GM23338 (cell line): Measurements from ENCODE around the gene MEOX1. TPM values are rescaled to one million over a fixed set of nuclear protein-coding genes. Genes with fewer than 3 reads are reported as not detected.

Experiments used
- ATAC-seq: fragments of 200-7000 bp; cut with Tn5 transposase; 3 replicates; pipeline ENCODE4 v1.9.1; 2020
- DNase-seq: peaks from one replicate; pipeline ENCODE4 v3.0.0-alpha.2; 2015; ENCODE audit warnings: low spot score
- H2AFZ ChIP-seq: fragments of 200-600 bp; sonication (generic); 2 replicates; pipeline ENCODE4 v1.8.0; 2016; ENCODE audit warnings: antibody characterized with exemption, mild to moderate bottlenecking, moderate library complexity
- H3F3A ChIP-seq: fragments of 200-600 bp; sonication (generic); replicated peaks from 2 replicates; pipeline ENCODE4 v1.8.0; 2017; ENCODE audit warnings: antibody characterized with exemption, mixed run types, low read depth
- H3K27ac ChIP-seq: fragments of 200-600 bp; sonication (generic); 2 replicates; pipeline ENCODE4 v1.6.1; 2016; ENCODE audit warnings: low read depth
- H3K27me3 ChIP-seq: fragments of 200-600 bp; sonication (generic); 2 replicates; pipeline ENCODE4 v1.8.0; 2016; ENCODE audit warnings: mild to moderate bottlenecking, mixed run types, moderate library complexity; ENCODE audit not compliant: insufficient read depth
- H3K36me3 ChIP-seq: fragments of 200-600 bp; sonication (generic); 2 replicates; pipeline ENCODE4 v1.8.0; 2016; ENCODE audit warnings: mild to moderate bottlenecking; ENCODE audit not compliant: insufficient read depth
- H3K4me1 ChIP-seq: fragments of 200-600 bp; sonication (generic); 2 replicates; pipeline ENCODE4 v1.8.0; 2016; ENCODE audit warnings: mild to moderate bottlenecking, moderate library complexity; ENCODE audit not compliant: insufficient read depth
- H3K4me2 ChIP-seq: fragments of 200-600 bp; sonication (generic); 2 replicates; pipeline ENCODE4 v1.7.1; 2017; ENCODE audit warnings: mixed run types
- H3K4me3 ChIP-seq: fragments of 200-600 bp; sonication (generic); 2 replicates; pipeline ENCODE4 v1.6.1; 2016; ENCODE audit warnings: mixed run types
- H3K79me2 ChIP-seq: fragments of 200-600 bp; sonication (generic); replicated peaks from 2 replicates; pipeline ENCODE4 v1.8.0; 2017; ENCODE audit warnings: mild to moderate bottlenecking; ENCODE audit not compliant: insufficient read depth
- H3K9me2 ChIP-seq: fragments of 200-600 bp; sonication (generic); 2 replicates; pipeline ENCODE4 v1.8.0; 2017; ENCODE audit not compliant: insufficient read depth
- H4K20me1 ChIP-seq: fragments of 200-600 bp; sonication (generic); replicated peaks from 2 replicates; pipeline ENCODE4 v1.8.0; 2017; ENCODE audit warnings: mild to moderate bottlenecking; ENCODE audit not compliant: insufficient read depth
- H3K27ac Mint-ChIP-seq: 2 replicates; pipeline ENCODE4 v1.8.0; 2020; ENCODE audit warnings: inconsistent platforms, mild to moderate bottlenecking, moderate library complexity, mixed read lengths
- H3K27me3 Mint-ChIP-seq: 3 replicates; pipeline ENCODE4 v1.8.0; 2022; ENCODE audit warnings: low read depth, mild to moderate bottlenecking, moderate library complexity, mixed read lengths, inconsistent platforms; ENCODE audit not compliant: insufficient read depth, poor library complexity
- H3K36me3 Mint-ChIP-seq: 3 replicates; pipeline ENCODE4 v1.8.0; 2021; ENCODE audit warnings: low read depth, mild to moderate bottlenecking, inconsistent platforms, moderate library complexity, mixed read lengths
- H3K4me1 Mint-ChIP-seq: 3 replicates; pipeline ENCODE4 v1.8.0; 2020; ENCODE audit warnings: mild to moderate bottlenecking, inconsistent platforms, mixed read lengths
- H3K4me3 Mint-ChIP-seq: 3 replicates; pipeline ENCODE4 v1.8.0; 2021; ENCODE audit warnings: moderate library complexity, mild to moderate bottlenecking, inconsistent platforms, mixed read lengths
- H3K9me3 Mint-ChIP-seq: 3 replicates; pipeline ENCODE4 v1.8.0; 2020; ENCODE audit warnings: moderate library complexity, mild to moderate bottlenecking, inconsistent platforms, mixed read lengths
- CREB1 ChIP-seq: fragments of 250-450 bp; sonication (Bioruptor Pico); IDR thresholded peaks from 2 replicates; pipeline ENCODE4 v1.5.0; 2020; ENCODE audit warnings: low read depth, mild to moderate bottlenecking, moderate library complexity
- ETS1 ChIP-seq: IDR thresholded peaks from 2 replicates; pipeline ENCODE4 v1.6.1; 2016; ENCODE audit warnings: antibody characterized with exemption
- EZH2 ChIP-seq: fragments of 200-600 bp; sonication (generic); IDR thresholded peaks from one replicate; pipeline ENCODE4 v1.8.0; 2017; ENCODE audit warnings: antibody characterized with exemption, mild to moderate bottlenecking, low read depth; ENCODE audit not compliant: unreplicated experiment
- POLR2AphosphoS5 ChIP-seq: IDR thresholded peaks from 2 replicates; pipeline ENCODE4 v1.6.1; 2016; ENCODE audit warnings: antibody characterized with exemption, low read depth
- REST ChIP-seq: IDR thresholded peaks from one replicate; pipeline ENCODE4 v1.6.1; 2018; ENCODE audit warnings: antibody characterized with exemption; ENCODE audit not compliant: unreplicated experiment
- ZNF114 ChIP-seq: fragments of 250-450 bp; sonication (Bioruptor Pico); IDR thresholded peaks from 2 replicates; pipeline ENCODE4 v1.5.0; 2020; ENCODE audit warnings: mild to moderate bottlenecking, moderate library complexity
- ZNF331 ChIP-seq: fragments of 250-450 bp; sonication (Bioruptor Pico); IDR thresholded peaks from 2 replicates; pipeline ENCODE4 v1.5.0; 2020; ENCODE audit warnings: low read depth, mild to moderate bottlenecking, moderate library complexity
- ZNF462 ChIP-seq: fragments of 250-450 bp; sonication (Bioruptor Pico); IDR thresholded peaks from 2 replicates; pipeline ENCODE4 v1.5.0; 2020; ENCODE audit warnings: mild to moderate bottlenecking, moderate library complexity
- polyA plus RNA-seq: library from polyadenylated mRNA; unstranded; fragments of >200 nt; fragmentation: Nextera tagmentation; extraction: Ambion mirVana; gene quantifications from 2 replicates; pipeline ENCODE4 v1.2.1, GENCODE V29; 2016
- total RNA-seq: library from RNA; depleted of rRNA; stranded (reverse); fragments of >200 nt; shearing (Covaris generic); gene quantifications from 2 replicates; pipeline ENCODE4 v1.2.3, GENCODE V29; 2014
- TF ChIP-seq, protein P1 (sequence below), 2 experiments: fragments of 200-600 bp in 1 of 2; sonication (generic) in 1 of 2; conservative IDR thresholded peaks; 2 replicates each; pipeline versions ENCODE4 v1.5.1 to v1.6.1; 2016 to 2017; ENCODE audit warnings: antibody characterized with exemption in 2 of 2, low read depth in 2 of 2, mild to moderate bottlenecking in 2 of 2, moderate library complexity in 1 of 2

The MEOX1 gene
- total and polyA plus RNA-seq, 2 experiments from 2014 or later: not detected

GRCh38 chr17:43616852-43617251 is 44.9 kb downstream of the MEOX1 start:
- Histone ChIP-seq H3K4me3 (no peak overlapping the region), H3K27me3 (no peaks in the 10 kb centered on the region), H2AFZ (no peak overlapping the region; the same call in 1 of the 2 replicates), H3K9me2 (no peaks in the 10 kb centered on the region), H3K27ac (no peak overlapping the region), H3K79me2 (no peaks in the 10 kb centered on the region), H3K4me2 (no peak overlapping the region), H3K4me1 (peaks cover 6% of the 10 kb centered on the region), H3K36me3 (no peaks in the 10 kb centered on the region), H4K20me1 (no peaks in the 10 kb centered on the region), H3F3A (no peaks in the 10 kb centered on the region)
- Mint-ChIP-seq H3K27ac (no peak overlapping the region), H3K36me3 (no peaks in the 10 kb centered on the region; the same call in 2 of the 3 replicates), H3K4me1 (no peaks in the 10 kb centered on the region), H3K27me3 (peaks cover 10% of the 10 kb centered on the region), H3K4me3 (no peak overlapping the region), H3K9me3 (0 out of 3 replicates have a peak, but pooled peaks cover 2% of the 10 kb centered on the region)
- TF ChIP-seq ETS1 (no peak), CREB1 (CRISPR knock-in tag) (no peak), POLR2AphosphoS5 (no peak), EZH2 (no peak), REST (no peak), ZNF114 (CRISPR knock-in tag) (no peak)
- TF ChIP-seq, protein P1, sequence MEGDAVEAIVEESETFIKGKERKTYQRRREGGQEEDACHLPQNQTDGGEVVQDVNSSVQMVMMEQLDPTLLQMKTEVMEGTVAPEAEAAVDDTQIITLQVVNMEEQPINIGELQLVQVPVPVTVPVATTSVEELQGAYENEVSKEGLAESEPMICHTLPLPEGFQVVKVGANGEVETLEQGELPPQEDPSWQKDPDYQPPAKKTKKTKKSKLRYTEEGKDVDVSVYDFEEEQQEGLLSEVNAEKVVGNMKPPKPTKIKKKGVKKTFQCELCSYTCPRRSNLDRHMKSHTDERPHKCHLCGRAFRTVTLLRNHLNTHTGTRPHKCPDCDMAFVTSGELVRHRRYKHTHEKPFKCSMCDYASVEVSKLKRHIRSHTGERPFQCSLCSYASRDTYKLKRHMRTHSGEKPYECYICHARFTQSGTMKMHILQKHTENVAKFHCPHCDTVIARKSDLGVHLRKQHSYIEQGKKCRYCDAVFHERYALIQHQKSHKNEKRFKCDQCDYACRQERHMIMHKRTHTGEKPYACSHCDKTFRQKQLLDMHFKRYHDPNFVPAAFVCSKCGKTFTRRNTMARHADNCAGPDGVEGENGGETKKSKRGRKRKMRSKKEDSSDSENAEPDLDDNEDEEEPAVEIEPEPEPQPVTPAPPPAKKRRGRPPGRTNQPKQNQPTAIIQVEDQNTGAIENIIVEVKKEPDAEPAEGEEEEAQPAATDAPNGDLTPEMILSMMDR (conservative IDR thresholded peaks at IDR 0.05; ENCODE audit: low read depth in 2 of 2): no peak
- DNase-seq (no peak), ATAC-seq (no peak)

- no peak overlapping the region for H3K27ac Mint-ChIP-seq
- no peaks in the 10 kb centered on the region; the same call in 2 of the 3 replicates for H3K36me3 Mint-ChIP-seq
- Histone ChIP-seq H3K4me3 (no peak overlapping the region), H3F3A (no peaks in the 10 kb centered on the region), H2AFZ (no peak overlapping the region), H3K4me1 (peaks cover 6% of the 10 kb centered on the region), H3K36me3 (no peaks in the 10 kb centered on the region), H3K27me3 (no peaks in the 10 kb centered on the region), H4K20me1 (no peaks in the 10 kb centered on the region), H3K27ac (no peak overlapping the region), H3K9me2 (no peaks in the 10 kb centered on the region; the same call in 1 of the 2 replicates), H3K4me2 (no peak overlapping the region), H3K79me2 (no peaks in the 10 kb centered on the region)
- ATAC-seq: no peak
- H3K9me3 Mint-ChIP-seq: 0 out of 3 replicates have a peak, but pooled peaks cover 2% of the 10 kb centered on the region
- DNase-seq: no peak
- peaks cover 10% of the 10 kb centered on the region for H3K27me3 Mint-ChIP-seq
- no peak overlapping the region for H3K4me3 Mint-ChIP-seq
- no peaks in the 10 kb centered on the region for H3K4me1 Mint-ChIP-seq
- TF ChIP-seq ZNF462 (CRISPR knock-in tag): no peak
- TF ChIP-seq CREB1 (CRISPR knock-in tag): no peak
- no peak for TF ChIP-seq ZNF331 (CRISPR knock-in tag)
Observed at GRCh38 chr17:43616421-43616820, 45.3 kb downstream of the MEOX1 start.
